Thoracic aorta (tissue), 2 donors: Measurements from ENCODE around the gene PEX14. TPM values are rescaled to one million over a fixed set of nuclear protein-coding genes. Genes with fewer than 3 reads are reported as not detected.

Experiments
- ATAC-seq: fragments of 150-250 bp; one replicate; pipeline ENCODE4 v1.8.0; 2017; ENCODE audit warnings: low read depth; ENCODE audit not compliant: insufficient number of reproducible peaks, low FRiP score
- DNase-seq: peaks from one replicate; pipeline ENCODE4 v3.0.0-alpha.2; 2020; ENCODE audit warnings: low spot score
- H3K27ac ChIP-seq, 2 donors: fragments of 200-600 bp; sonication (generic); 1 replicate in 1 of 2; 2 replicates in 1 of 2; pipeline ENCODE4 v1.5.1; 2016; ENCODE audit warnings: mild to moderate bottlenecking in 2 of 2, moderate library complexity in 2 of 2
- H3K27me3 ChIP-seq: fragments of 200-600 bp; sonication (generic); replicated peaks from 2 replicates; pipeline ENCODE4 v1.6.0; 2016; ENCODE audit warnings: mild to moderate bottlenecking; ENCODE audit not compliant: insufficient read depth
- H3K36me3 ChIP-seq: fragments of 200-600 bp; sonication (generic); one replicate; pipeline ENCODE4 v1.5.1; 2016
- H3K4me1 ChIP-seq, 2 donors: fragments of 200-600 bp; sonication (generic); 1 replicate in 1 of 2; 2 replicates in 1 of 2; pipeline versions ENCODE4 v1.5.1 to v1.6.0; 2016; ENCODE audit warnings: low read depth in 2 of 2, mild to moderate bottlenecking in 1 of 2; ENCODE audit not compliant: control insufficient read depth in 1 of 2
- H3K4me3 ChIP-seq: fragments of 200-600 bp; sonication (generic); 2 replicates; pipeline ENCODE4 v1.5.1; 2016; ENCODE audit warnings: mild to moderate bottlenecking
- H3K9me3 ChIP-seq: fragments of 200-600 bp; sonication (generic); 2 replicates; pipeline ENCODE4 v1.5.1; 2016
- CTCF ChIP-seq: fragments of 200-600 bp; sonication (generic); IDR thresholded peaks from one replicate; pipeline ENCODE4 v1.5.1; 2019; ENCODE audit warnings: antibody characterized with exemption
- total RNA-seq, 2 donors: library from RNA; depleted of rRNA; stranded (reverse); fragments of >200 nt; gene quantifications; one replicate each; pipeline versions ENCODE4 v1.1.0 to v1.2.3, GENCODE V29; 2016

Gene PEX14
- total RNA-seq, 2 donors from 2014 or later, result 11.5 to 22.6 TPM

- ATAC-seq (no peak), DNase-seq (no peak)
- Histone ChIP-seq H3K9me3 (no peaks in the 10 kb centered on the region), H3K27ac (no peak overlapping the region), H3K36me3 (no peaks in the 10 kb centered on the region), H3K27me3 (no peaks in the 10 kb centered on the region), H3K4me3 (no peak overlapping the region), H3K4me1 (no peaks in the 10 kb centered on the region)
- TF ChIP-seq CTCF, result no peak
Observed at GRCh38 chr1:10549904-10550664, 75.3 kb downstream of the PEX14 start.

- Histone ChIP-seq H3K9me3 (no peaks in the 10 kb centered on the region), H3K4me3 (no peak overlapping the region), H3K27ac (no peak overlapping the region), H3K4me1 (no peaks in the 10 kb centered on the region), H3K27me3 (no peaks in the 10 kb centered on the region), H3K36me3 (no peaks in the 10 kb centered on the region)
- DNase-seq (no peak), ATAC-seq (no peak)
- no peak for TF ChIP-seq CTCF
Observed at GRCh38 chr1:10553118-10553517, 78.4 kb downstream of the PEX14 start.

GRCh38 chr1:10555635-10556429 lies 81.1 kb downstream of the PEX14 start:
- no peak for DNase-seq
- H3K4me1 ChIP-seq, result no peaks in the 10 kb centered on the region
- no peak for TF ChIP-seq CTCF
- no peaks in the 10 kb centered on the region for H3K9me3 ChIP-seq
- H3K36me3 ChIP-seq, result no peaks in the 10 kb centered on the region
- ATAC-seq, result no peak
- H3K4me3 ChIP-seq, result no peak overlapping the region
- no peaks in the 10 kb centered on the region for H3K27me3 ChIP-seq
- H3K27ac ChIP-seq, result no peak overlapping the region

- no peaks in the 10 kb centered on the region for H3K36me3 ChIP-seq
- DNase-seq (no peak), ATAC-seq (no peak)
- H3K4me1 ChIP-seq, result no peaks in the 10 kb centered on the region
- H3K9me3 ChIP-seq, result no peaks in the 10 kb centered on the region
- no peak overlapping the region for H3K27ac ChIP-seq
- TF ChIP-seq CTCF, result no peak
- H3K27me3 ChIP-seq, result no peaks in the 10 kb centered on the region
- no peak overlapping the region for H3K4me3 ChIP-seq
Observed at GRCh38 chr1:10556430-10557005, 81.8 kb downstream of the PEX14 start.

GRCh38 chr1:10557714-10558113 lies 83.0 kb downstream of the PEX14 start:
- Histone ChIP-seq H3K4me1 (no peaks in the 10 kb centered on the region), H3K4me3 (no peak overlapping the region), H3K36me3 (no peaks in the 10 kb centered on the region), H3K27me3 (no peaks in the 10 kb centered on the region), H3K27ac (no peak overlapping the region), H3K9me3 (no peaks in the 10 kb centered on the region)
- TF ChIP-seq CTCF, result no peak
- DNase-seq, result no peak
- ATAC-seq, result no peak
